Adrenal gland (tissue), 5 donors: ENCODE data around the gene ATP8B3.

ENCODE experiments used
- POLR2A ChIP-seq, 2 donors: fragments of 450-650 bp; IDR thresholded peaks; one replicate each; pipeline ENCODE4 v1.6.1; 2017; ENCODE audit warnings: antibody characterized with exemption in 2 of 2, mild to moderate bottlenecking in 2 of 2, moderate library complexity in 1 of 2
- TF ChIP-seq, protein P1 (sequence below), 6 experiments: fragments of 450-650 bp in 4 of 6; fragments of 200-600 bp in 2 of 6; sonication (generic) in 1 of 6; IDR thresholded peaks; 1 replicate in 5 of 6; 2 replicates in 1 of 6; pipeline versions ENCODE4 v1.5.1 to v1.8.0; 2016 to 2021; ENCODE audit warnings: antibody characterized with exemption in 6 of 6, mild to moderate bottlenecking in 2 of 6, moderate library complexity in 1 of 6
- donor health status: DM: no; HTN: no; CAD: no.

GRCh38 chr19:1856698-1857603 lies 44.9 kb upstream of the ATP8B3 start:
- TF ChIP-seq, protein P1, sequence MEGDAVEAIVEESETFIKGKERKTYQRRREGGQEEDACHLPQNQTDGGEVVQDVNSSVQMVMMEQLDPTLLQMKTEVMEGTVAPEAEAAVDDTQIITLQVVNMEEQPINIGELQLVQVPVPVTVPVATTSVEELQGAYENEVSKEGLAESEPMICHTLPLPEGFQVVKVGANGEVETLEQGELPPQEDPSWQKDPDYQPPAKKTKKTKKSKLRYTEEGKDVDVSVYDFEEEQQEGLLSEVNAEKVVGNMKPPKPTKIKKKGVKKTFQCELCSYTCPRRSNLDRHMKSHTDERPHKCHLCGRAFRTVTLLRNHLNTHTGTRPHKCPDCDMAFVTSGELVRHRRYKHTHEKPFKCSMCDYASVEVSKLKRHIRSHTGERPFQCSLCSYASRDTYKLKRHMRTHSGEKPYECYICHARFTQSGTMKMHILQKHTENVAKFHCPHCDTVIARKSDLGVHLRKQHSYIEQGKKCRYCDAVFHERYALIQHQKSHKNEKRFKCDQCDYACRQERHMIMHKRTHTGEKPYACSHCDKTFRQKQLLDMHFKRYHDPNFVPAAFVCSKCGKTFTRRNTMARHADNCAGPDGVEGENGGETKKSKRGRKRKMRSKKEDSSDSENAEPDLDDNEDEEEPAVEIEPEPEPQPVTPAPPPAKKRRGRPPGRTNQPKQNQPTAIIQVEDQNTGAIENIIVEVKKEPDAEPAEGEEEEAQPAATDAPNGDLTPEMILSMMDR (IDR thresholded peaks at IDR 0.05) = no peak
- peak in 1 of 2 donors; percentile 3 for TF ChIP-seq POLR2A (IDR thresholded peaks at IDR 0.05)
